ENCODE measurements around the gene PGLYRP2.
"Not testable (repeated sequence)": the region's sequence is repeated elsewhere in the genome, so short reads cannot be mapped to it uniquely, and the experiment has no call there.

PGLYRP2 gene

DNA sequence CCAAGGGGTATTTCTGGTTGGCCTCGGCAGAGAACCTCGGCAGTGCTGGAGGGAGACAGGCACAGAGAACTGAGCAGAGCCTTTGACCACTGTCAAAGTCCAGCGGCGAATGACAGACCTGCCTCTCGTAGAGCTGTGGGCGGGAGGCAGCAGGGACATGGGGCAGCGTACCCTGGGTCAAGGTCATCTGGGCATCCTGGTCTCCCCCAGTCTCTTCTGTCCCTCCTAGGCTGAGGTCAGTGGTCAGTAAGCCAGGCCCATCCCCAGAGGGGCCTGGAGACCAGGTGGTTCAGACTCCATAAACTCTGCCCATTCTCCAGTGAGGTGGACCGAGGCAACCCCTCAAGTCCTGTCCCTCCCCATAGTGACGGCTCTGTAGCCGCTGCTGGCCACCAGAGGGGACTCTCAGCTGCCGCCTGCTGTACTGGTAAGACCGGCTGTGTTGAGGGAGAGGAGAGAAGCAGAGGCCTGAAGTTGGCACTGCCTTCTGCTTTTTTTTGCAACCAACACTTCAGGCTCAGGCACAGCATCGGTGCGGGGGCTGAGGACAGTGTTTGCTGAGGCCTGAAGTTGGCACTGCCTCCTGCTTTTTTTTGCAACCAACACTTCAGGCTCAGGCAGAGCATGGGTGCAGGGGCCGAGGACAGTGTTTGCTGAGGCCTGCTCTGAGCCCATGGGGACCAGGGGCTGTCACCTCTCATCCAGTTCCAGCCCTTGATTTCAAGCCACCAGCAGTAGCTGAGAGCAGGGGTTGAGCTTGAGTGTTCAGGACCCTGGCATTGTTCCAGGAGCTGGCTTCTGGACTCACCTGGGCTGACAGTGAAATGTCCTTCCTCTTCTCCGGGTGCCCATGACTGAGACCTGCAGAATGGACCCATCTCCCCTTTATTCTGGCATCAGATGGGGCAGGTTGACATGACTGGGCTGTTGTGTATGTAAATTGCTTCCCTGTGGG lies at the start of gene PGLYRP2:
TSS of gene PGLYRP2 (minus strand) at position 111 of the 955 bp plus-strand sequence. CDS start 130 bp downstream, outside the sequence.
- DNase-seq (ENCODE audit: low read depth, low spot score): no peak

- DNase-seq (ENCODE audit: low read depth, low spot score): no peak
Observed at GRCh38 chr19:15527705-15528104, 48.4 kb upstream of the PGLYRP2 start.

- DNase-seq (ENCODE audit: low read depth, low spot score): no peak
Observed at GRCh38 chr19:15526408-15526807, 47.1 kb upstream of the PGLYRP2 start.

GRCh38 chr19:15525291-15525690 lies 46.0 kb upstream of the PGLYRP2 start:
- DNase-seq (ENCODE audit: low read depth, low spot score): no peak

GRCh38 chr19:15524781-15525180 lies 45.5 kb upstream of the PGLYRP2 start:
- no peak for DNase-seq (ENCODE audit: low read depth, low spot score)

DNA sequence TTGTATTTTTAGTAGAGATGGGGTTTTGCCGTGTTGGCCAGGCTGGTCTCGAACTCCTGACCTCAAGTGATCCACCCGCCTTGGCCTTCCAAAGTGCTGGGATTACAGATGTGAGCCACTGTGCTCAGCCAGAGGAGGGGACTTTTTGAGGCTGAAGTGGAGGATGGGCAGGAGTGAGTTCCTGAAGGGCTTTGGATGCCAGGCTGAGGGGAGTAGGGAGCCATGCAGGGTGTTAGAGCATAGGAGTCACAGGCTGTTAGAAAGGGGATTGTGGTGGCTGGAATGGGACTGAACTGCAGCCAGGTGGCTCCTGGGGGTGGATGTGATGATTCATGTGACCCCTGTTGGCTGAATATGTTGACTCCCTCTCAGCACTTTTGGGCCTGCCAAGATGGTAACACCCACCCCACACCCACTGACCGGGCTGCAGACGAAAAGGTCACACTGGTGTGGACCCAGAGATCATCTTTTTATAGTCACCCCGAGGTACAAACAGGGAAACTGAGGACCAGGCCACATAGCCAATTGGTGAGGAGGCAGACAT lies 40.2 kb upstream of the PGLYRP2 start:
- DNase-seq (ENCODE audit: low read depth, low spot score): no peak

DNA sequence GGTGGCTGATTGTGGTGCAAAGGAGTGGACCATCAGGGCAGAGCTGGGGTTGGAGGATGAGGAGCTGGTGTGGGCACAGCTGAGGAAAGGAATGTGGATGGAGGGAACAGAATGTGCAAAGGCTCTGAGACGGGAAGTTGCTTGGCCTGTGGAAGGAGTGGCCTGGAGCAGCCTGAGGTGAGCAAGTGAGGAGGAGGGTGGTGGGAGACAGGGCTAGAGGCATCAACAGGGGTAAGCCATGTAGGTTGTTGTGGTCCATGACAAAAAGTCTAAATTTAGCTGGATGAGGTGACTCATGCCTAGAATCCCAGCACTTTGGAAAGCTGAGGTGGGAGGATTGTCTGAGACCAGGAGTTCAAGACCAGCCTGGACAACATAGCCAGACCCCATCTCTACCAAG lies 38.5 kb upstream of the PGLYRP2 start:
- no peak for DNase-seq (ENCODE audit: low read depth, low spot score)

GRCh38 chr19:15516363-15516762 lies 37.1 kb upstream of the PGLYRP2 start:
- DNase-seq (ENCODE audit: low read depth, low spot score): no peak

DNA sequence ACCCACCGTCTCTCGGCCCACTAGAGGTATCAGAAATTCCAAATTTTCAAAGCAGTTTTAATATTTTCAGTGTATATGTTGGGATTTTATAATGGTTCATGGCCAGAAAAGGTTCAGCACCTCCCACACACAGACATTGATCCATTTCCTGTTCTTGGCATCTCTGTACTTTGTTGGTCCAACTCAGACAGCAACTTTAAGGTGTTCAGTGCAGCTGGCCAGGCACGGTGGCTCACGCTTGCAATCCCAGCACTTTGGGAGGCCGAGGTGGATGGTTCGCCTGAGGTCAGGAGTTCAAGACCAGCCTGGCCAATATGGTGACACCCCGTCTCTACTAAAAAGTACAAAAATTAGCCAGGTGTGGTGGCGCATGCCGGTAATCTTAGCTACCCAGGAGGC lies 35.9 kb upstream of the PGLYRP2 start:
- DNase-seq (ENCODE audit: low read depth, low spot score): not testable (repeated sequence)

DNA sequence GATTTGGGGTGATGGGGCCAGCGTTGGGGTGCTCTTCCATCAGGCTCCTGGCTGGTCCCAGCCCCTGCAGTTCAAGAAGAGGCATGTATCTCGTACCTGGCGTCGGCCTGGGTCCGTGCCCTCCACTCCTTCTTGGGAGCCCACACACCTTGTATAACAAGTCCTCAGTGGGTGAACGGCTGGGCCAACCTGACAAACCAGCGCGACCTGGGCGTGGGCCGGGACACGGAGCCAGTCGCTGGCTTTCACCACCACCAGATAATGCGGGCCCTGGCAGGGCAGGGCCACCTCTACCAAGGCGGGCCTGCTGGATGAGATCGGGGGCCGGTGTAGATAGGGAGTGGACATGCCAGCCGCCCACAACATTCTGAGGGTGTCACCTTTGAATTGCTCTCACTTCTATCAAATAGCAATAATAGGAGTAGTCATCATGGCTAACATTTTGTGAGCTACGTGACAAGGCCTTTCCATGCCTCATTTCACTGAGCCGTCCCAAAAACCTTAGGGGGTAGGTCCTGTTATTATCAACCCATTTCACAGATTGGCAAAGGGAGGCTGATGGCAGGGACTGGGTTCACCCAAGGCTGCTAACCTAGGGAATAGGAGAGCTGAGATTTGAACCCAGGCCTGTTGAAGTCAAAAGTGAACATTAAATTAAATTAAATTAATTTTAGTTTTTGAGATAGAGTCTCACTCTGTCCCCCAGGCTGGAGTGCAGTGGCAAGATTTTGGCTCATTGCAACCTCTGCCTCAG lies 32.5 kb upstream of the PGLYRP2 start:
- no peak for DNase-seq (ENCODE audit: low read depth, low spot score)

- DNase-seq (ENCODE audit: low read depth, low spot score): no peak
Observed at GRCh38 chr19:15508035-15508710, 28.9 kb upstream of the PGLYRP2 start, which contains the start of gene CYP4F22. Gene CYP4F22, plus strand, starts transcription at chr19:15508525. Its CDS starts 16,812 bp downstream, at chr19:15525337.

- no peak for DNase-seq (ENCODE audit: low read depth, low spot score)
Observed at GRCh38 chr19:15507068-15508034, 28.1 kb upstream of the PGLYRP2 start.

DNA sequence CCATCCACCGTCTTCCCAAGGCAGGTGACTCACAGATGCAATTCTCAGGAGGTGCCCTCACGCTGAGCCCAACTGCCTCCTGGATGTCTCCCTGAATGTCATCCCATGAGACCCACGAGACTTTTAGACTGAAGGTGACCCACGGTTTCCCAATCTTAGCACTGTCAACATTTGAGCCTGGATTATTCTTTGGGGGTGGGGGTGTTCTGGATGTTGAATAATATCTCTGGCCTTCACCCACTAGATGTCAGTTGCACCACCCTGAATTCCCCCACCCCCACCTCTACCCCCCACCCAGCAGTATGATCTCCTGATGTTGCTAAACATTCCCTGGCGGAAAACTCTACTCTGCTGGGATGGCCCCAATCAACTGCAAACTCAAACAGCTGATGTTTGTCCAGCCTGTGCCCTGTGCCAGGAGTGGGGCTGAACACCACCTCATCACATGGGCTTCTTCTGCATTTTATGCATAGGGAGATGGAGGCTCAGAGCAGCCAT lies 26.8 kb upstream of the PGLYRP2 start:
- no peak for DNase-seq (ENCODE audit: low read depth, low spot score)

DNA sequence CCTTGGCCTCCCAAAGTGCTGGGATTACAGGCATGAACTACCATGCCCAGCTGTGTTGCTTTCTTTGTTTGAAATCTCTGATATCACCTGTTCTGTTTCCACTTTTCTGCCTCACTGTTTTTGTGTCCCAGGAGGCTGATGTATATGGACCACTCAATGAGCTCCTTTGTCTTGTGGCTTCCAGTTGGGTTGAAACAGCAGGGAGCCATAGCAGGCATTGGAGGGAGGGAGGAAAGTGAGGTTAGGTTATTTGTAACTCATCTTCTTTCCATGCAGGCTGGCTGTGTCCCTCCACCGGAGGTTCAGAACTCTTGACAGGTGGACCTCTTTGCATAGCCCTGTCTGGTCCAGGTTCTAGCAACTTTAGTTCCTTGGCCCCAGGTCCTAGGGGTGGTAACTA lies 23.0 kb upstream of the PGLYRP2 start:
- DNase-seq (ENCODE audit: low read depth, low spot score): no peak

DNA sequence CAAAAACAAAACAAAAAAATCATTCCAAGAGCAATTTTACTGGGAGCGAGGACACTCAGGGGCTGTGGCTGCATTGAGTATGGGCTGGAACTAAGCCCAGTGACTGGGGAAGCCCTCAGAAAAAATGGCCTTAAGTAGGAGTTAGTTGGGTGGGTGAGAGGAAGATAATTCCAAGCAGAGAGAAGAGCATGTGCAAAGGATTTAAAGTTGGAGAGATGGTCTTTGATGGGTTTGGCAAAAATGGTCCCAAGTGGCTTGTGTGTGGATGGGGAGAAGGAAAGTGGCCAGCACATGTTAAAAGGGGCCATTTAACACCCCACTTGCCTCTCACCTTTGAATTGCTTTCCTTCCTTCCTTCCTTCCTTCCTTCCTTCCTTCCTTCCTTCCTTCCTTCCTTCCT lies 22.3 kb upstream of the PGLYRP2 start:
- DNase-seq (ENCODE audit: low read depth, low spot score): no peak

DNA sequence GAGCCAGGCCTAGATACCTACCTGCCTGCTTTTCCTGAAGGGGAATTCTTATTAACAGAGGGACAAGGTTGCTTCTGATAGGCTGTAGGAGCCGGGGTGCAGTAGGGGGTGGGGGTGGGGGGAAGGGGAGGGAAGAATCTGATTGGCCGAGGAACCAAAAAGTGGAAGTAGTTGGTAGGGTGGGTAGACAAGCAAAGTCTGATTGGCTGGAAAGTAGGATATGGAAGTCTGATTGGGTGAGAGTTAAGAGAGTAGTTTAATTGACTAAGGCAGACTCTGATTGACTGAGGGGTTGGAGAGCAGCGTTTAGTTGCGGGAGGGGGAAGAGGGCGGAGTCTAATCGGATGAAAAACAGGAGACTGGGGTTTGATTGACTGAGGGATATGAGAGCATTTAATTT lies 19.6 kb upstream of the PGLYRP2 start:
- DNase-seq (ENCODE audit: low read depth, low spot score): no peak

DNA sequence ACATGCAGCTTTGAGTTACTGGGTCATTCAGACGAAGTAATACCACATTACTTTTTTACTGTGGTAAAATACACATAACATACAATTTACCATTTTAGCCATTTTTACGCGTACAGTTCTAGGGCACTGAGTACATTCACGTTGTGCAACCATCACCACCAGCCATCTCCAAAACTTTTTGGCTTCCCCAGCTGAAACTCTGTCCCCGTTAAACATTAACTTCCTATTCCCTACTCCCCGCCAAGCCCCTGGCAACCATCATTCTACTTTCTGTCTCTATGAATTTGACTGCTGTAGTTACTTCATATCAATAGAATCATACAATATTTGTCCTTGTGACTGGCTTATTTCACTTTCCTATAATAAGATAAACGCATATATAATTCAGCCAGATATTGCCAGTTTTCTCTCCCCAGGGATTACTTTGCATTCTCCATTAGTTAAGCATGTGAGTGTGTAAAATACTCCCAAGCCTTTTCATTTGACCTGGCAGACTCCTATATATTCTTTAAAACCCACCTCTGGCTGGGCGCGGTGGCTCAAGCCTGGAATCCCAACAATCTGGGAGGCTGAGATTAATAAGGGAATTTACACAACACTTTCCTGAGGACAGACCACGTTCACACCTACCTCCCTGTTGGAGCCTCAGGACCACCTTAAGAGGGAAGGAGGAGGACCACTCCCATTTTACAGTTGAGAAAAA lies 19.0 kb upstream of the PGLYRP2 start:
- no peak for DNase-seq (ENCODE audit: low read depth, low spot score)

- DNase-seq (ENCODE audit: low read depth, low spot score): no peak
Observed at GRCh38 chr19:15495151-15495550, 15.8 kb upstream of the PGLYRP2 start.

DNA sequence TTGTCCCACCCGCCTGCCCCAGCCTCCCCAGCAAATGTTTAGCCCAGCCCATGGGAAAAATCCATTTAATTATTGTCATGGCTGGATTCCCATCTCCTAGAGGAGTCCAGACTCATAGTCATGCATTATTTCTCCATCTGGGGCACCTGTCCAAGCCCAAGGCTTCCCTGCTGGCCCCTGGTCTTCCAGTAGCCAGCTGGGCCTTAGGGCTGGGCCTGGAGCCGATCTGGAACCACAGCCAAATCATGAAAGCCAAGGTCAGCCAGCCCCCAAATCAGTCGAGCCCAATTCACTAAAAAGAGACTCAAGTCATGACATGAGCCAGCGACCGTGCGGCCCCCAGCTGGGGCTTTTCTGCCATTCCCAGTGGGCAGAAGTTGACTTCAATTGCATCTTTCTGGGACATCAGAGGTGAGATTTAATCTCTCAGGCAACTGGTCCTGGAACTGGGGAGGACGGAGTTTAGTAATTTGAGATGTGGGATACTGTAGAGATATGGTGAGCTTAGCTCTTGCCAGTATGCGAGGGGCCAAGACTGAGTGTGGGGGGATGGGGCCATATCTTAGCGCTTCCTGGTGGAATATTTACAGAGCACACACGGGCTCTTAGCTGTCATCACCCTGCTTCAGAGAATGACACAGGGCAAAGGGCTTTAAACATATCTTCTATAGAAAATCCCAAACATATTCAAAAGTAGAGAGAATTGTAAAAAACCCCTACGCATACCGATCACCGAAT lies 9.4 kb upstream of the PGLYRP2 start:
- no peak for DNase-seq (ENCODE audit: low read depth, low spot score)

Measured in smooth muscle cell of the brain vasculature (primary cell).